Measurements from ENCODE around the gene EPS8L2.
A peak's percentile ranks its signal among the peaks of the same experiment; 100 is the strongest.
"Not testable (repeated sequence)": the region's sequence is repeated elsewhere in the genome, so short reads cannot be mapped to it uniquely, and the experiment has no call there.

The EPS8L2 gene

DNA sequence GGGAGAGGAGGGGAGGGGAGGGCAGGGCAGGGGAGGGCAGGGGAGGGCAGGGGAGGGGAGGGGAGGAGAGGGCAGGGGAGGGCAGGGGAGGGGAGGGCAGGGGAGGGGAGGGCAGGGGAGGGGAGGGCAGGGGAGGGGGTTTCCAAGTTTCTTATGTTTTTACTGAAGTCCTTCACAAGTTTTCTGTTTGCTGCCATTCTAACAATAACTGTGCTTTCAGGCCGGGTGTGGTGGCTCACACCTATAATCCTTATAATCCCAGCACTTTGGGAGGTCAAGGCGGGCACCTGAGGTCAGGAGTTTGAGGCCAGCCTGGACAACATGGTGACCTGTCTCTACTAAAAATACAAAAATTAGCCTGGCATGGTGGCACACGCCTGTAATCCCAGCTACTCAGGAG is 15.8 kb upstream of the EPS8L2 start:
- not testable (repeated sequence) for DNase-seq (ENCODE audit: low spot score)

DNA sequence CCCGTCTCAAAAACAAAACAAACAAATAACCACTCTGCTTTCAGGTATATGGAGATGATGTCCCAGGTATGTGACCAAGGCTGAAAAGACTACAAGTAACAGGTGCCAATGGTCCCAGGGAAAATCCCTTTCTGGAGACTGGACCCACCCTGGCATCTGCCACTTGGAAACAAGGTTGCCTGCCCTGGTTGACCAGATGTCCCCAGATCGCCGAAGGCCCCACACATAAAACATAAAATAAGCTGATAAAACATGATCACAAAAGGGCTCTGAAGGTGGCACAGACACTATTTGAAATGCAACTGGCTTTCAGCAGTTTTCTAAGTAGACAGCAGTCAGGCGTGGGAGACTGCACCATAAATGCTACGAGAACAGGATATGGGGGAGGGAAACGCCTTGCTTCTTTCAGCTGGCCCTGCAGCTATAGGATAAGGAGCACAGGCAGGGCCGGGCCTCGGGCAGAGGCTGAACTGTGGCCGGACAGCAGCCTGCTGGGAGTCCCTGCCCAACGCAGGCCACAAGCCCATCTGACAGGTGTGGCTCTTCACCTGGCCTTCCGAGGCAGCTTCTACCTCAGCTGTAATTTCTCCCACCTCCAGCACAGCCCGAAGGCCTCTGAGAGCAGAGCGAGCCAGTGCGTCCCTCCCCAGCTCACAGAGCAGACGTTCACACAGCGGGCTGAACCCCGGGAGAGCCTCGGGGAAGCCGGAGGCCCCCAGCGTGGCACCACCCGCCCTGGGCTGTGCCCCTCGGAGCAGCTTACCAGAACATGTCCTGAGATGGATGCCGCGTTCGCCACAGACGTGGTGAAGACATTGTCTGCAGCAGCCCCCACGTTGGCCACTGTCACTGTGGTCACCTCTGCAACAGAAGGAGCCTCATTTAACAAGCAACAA is 15.0 kb upstream of the EPS8L2 start:
- no peak for DNase-seq (ENCODE audit: low spot score)

DNA sequence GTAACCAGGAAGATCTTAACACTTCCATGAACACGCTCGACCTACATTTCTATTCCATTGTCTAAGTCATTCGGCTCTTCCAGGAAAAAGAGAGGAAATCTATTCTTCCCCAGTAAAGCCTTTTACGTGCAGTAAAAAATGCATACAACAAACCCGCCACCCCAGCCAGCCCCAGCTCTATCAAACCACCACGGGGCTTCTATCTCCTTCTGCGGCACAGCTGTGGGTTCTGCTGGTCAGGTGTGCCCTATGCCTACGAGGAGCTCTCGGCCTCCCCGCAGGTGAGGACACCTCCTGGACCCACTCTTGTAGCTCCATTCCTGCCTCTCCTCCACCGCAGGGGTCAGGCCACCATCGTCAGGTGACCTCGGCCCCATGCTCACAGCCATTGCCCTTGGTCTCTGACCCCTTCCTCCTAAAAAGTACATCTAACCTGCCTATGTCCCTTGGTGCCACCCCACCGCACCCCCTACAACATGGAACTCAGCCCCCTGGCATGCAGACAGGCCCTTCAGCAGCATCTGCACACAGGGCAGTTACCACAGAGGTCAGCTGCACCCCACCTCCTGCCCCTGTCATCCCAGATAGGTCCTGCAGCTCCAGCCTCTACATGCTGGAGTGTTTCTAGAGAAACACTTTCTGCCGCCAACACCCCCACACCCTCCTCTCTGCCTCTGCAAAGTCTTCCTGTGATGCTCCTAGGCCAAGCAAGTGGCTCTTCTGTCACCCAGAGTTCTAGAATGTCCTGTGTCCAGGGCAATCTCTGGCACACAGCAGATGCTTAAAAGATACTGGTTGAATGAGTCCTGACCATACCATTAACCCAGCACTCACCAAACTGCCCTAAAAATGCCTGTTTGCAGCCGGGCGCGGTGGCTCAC is 14.1 kb upstream of the EPS8L2 start:
- DNase-seq (ENCODE audit: low spot score) = no peak

DNA sequence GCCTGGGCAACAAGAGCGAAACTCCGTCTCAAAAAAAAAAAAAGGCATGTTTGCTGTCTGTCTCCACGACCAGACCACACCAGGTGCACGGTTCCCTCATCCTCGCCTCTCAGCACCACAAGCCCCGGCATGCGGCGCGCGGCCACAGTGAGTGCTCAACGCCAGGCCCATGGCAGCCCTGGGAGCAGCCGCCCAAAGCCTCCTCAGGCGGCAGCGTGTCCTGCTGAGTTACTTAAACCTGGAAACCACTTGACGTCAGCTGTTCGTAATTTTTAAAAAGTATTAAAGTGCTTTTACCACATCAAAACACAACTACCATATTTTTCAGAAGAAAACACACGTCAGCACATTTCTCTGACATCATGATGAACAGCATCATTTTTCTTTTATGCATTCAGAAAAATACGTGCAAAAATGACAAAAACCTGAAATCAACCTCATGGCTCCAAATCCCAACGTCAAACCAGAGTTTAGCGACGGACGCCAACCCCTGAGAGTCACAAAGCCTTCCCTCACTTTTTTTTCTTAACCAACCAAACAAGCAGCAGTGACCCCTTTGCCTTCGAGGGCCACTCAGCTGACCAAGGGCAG is 13.1 kb upstream of the EPS8L2 start:
- no peak for DNase-seq (ENCODE audit: low spot score)

DNA sequence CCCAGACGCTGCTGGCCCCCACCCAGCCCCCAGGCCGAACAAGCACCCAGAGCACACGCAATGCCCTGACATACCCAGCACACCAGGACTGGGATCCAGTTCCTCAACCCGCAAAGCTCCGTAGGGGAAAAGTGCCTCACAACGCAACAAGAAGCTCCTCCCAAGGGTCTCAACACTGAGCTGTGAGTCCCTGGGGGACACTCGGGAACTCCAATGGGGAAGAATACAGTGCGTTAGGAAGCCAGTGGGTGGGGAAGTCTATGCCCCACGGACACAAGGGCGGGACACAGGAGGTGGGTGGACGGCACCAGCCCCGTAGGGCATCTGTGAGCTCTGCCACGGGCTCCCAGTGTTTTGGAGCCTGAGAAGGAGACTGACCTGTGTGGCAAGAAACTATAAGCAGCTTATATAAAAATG is 12.6 kb upstream of the EPS8L2 start:
- DNase-seq (ENCODE audit: low spot score) = no peak

DNA sequence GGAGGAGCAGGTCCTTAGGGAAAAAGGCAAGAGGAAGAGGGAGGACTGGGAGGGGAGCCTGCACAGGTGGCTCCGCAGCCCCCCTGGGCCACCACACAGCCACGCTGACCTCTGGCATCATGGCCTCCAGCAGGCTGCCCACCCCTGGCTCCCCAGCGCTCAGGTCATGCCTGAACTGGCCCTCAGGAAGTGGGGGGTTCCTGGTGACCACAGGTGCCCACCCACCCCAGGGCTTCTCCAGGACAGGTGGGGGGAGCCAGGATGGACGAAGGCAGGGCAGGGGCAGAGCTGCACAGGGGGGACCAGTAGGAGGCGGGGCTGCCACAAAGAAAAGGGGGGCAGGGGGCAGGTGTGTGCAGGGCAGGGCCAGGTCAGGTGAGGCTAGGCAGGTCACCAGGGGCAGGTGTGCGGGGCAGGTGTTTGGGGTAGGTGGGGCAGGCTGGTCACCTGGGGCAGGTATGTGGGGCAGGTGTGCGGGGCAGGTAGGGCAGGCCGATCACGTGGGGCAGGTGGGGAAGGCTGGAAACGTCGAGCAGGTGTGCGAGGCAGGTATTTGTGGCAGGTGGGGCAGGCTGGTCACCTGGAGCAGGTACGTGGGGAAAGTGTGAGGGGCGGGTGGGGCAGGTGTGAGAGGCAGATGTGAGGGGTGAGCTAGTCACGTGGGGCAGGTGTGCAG is 12.0 kb upstream of the EPS8L2 start:
- DNase-seq (ENCODE audit: low spot score) = no peak

DNA sequence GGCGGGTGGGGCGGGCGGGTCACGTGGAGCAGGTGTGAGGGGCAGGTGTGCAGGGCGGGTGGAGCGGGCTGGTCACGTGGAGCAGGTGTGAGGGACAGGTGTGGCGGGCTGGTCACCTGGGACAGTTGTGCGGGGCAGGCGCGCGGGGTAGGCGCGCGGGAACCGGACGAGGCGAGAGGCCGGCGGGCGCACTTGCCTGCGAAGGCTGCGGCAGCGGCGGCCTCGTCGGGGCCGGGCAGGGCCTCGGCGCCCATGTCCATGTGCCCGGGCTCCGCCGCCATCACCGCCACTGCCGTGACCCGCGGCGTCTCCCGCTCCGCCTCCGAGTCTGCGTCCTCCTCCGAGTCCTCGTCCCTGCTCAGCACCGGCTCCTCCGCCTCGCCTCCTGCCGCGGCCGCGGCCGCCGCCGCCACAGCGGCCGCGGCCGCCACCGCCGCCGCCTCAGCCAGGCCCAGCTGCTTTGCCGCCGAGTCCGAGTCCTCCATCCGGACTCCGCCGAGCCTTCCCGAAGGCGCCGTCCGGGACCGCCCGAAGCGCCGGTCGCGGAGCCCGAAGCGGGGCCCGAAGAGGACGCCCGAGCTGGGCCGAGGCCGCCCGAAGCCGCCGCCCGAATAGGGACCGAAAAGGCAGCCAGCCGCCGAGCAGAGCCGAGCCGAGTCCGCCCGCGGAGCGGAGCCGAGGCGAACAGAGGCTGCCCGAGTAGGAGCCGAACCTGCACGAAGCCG is 11.3 kb upstream of the EPS8L2 start, which contains the start of gene DEAF1:
Gene DEAF1, minus strand, starts transcription at position 660 of the 725 bp plus-strand sequence. Its CDS starts 175 bp downstream, at position 485.
- DNase-seq (ENCODE audit: low spot score) = peak; percentile 98

DNA sequence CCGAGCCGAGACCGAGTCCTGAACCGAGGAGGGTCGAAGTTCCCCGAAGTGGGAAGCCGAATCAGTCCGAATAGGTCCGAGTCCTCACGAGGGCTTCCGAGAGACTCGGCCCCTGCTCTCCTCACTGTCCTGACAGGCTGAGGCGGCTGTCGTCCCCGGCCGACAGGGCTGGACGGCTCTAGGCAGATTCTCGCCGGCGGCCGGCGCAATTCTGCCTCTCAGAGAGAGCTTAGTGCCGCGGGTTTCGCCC is 10.8 kb upstream of the EPS8L2 start:
- no peak for DNase-seq (ENCODE audit: low spot score)

DNA sequence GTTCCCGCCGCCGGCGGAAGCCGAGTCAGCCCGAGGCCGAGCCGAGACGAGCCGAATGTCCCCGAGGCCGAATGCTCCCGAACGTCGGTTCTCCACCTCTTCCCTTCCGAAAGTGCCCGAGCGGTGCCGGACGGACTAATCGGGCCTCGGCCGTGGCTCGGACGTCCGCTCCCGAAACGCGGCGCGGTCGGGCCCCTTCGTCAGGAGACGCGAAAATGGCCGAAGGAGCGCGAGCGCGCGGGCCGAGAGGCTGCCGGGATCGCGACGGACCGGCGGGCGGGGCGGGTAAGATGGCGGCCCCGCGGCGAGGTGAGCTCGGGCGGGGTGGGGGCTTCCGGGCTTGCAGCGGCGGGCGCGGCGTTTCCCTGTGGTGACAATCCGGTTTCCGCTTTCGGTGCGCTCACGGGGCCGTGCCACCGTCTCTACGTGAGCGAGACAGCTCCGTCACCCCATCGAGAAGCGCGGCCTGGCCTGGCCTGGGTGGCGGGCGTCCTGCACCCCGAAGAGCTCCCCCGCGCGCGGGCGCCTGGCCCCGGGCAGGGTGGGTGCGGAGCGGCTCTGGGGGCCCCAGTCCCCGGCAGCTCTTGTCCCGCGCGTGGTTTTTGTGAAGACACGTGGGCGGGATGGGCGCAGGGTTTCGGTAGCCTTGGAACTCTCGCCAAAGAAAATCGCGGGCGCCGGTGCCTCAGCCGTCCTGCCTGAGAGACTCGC is 10.3 kb upstream of the EPS8L2 start, which contains the start of gene TMEM80:
Gene TMEM80, plus strand, starts transcription at position 279 of the 711 bp plus-strand sequence. Its CDS starts 12 bp downstream, at position 291.
- peak; percentile 98 for DNase-seq (ENCODE audit: low spot score)

DNA sequence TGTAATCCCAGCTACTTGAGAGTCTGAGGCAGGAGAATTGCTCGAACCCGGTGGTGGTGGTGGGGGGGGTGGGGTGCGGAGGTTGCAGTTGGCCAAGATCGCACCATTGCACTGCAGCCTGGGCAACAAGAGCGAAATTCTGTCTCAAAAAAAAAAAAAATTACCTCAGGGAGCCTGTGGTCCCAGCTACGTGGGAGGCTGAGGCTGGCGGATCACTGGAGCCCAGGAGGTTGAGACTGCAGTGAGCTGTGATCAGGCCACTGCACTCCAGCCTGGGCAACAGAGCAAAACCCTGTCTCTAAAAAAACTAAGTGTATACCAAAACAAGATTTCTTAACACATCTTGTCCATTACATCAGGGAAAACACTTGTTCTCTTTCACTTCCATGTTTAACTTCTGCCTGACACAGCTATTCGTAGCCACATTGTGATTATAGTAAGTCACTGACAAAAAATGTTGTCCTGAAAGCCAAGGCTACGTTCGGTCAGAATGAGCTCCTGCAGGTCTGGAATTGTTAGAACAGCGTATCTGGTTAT is 9.0 kb upstream of the EPS8L2 start:
- peak; percentile 78 for DNase-seq (ENCODE audit: low spot score)

GRCh38 chr11:697811-698311 is 8.2 kb upstream of the EPS8L2 start:
- DNase-seq (ENCODE audit: low spot score) = no peak

GRCh38 chr11:698493-699115 is 7.4 kb upstream of the EPS8L2 start:
- DNase-seq (ENCODE audit: low spot score) = no peak

DNA sequence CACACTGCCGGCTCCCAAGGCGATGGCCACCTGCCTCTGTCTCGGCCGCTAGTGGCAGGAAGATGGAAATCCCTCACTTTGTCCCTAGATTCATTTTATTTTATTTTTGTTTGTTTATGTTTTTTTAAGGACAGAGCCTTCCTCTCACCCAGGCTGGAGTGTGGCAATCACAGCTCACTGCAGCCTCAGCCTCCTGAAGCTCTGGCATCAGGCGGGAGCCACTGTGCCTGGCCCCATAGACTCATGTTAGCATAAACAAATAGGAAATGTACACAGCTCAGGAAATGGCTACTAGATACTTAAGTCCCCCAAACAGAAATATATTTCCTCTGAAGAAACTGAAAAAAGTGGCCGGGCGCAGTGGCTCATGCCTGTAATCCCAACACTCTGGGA is 6.9 kb upstream of the EPS8L2 start:
- no peak for DNase-seq (ENCODE audit: low spot score)

DNA sequence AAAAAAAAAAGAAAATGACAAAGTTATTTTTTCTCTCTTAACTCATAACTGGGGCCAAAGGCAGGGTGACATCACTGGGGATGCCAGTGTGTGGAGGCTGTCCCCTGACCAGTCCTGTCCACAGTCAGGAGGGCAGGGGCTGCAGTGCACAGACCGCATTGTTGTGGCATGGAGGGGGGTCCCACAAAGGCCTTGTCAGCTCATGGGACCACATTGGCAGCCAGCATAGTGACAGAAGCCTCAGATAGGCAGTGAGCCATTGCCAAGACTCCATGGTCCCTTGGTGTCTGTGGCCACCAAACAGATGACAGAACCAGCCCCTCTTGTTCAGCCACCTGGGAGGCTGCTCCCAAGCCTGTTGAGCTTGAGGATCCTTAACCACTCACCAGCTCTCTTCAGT is 6.3 kb upstream of the EPS8L2 start:
- no peak for DNase-seq (ENCODE audit: low spot score)

DNA sequence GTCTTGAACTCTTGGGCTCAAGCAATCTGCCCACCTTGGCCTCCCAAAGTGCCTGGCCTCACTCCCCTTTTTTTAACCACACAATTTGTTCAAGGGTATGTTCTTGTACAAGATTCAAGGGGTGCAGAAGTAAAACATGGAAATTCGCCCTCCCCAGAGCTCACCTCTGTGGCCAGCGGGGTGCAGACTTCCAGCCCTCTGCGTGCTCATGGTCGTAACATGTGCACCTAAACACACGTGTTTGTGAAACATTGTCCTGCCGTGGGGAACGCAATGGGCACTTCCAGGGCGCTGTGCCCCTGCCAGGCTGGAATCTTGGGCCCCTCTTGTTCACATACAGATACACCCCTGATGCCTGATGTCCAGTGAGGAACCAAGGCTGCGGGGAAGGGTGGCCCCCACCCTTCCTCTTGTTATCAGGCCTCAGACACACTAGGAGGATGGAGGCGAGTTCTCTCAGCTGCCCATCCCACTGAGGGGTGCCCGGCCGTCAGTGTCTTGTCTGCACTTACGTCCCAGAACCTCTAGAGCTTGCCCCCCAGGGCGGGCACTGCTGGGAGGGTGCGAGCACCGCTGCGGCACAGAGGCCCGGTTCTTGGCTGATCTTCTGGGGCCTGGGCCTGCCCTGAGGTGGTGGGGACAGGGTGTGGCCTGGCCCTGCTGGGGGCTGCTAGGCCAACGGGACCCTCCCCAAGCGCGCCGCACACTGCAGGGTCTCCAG is 4.1 kb upstream of the EPS8L2 start:
- no peak for DNase-seq (ENCODE audit: low spot score)

GRCh38 chr11:702462-703461 is 3.3 kb upstream of the EPS8L2 start:
- no peak for DNase-seq (ENCODE audit: low spot score)

GRCh38 chr11:703506-703905 is 2.5 kb upstream of the EPS8L2 start:
- DNase-seq (ENCODE audit: low spot score) = no peak

DNA sequence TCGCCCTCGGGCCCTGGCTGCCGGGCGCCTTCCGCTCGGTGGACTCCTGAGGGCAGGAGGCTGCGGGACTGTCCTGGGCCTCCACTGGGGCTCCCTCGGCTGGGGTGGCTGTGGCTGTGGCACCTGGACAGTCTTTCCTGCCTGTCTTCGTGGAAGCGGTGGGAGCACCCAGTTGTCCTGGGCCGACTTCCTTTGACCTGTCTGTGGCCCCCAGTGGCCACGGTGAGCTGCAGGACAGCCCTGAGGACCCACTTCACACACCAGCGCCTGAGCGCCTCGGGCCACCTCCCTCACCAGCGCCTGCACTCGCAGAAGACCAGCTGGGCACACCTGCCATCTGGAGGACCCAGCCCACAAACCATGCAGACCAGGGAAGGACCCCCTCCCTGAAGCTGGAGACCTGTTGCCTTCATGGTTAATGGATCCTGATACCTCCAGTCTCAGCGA is 1.8 kb upstream of the EPS8L2 start:
- DNase-seq (ENCODE audit: low spot score) = no peak

Measured in NAMALWA (cell line).